Breast epithelium (tissue), 4 donors: ENCODE measurements around the gene FUT9. TPM values are rescaled to one million over a fixed set of nuclear protein-coding genes. Genes with fewer than 3 reads are reported as not detected.

ENCODE experiments used
- DNase-seq, 2 donors: peaks; one replicate each; pipeline ENCODE4 v3.0.0-alpha.2; 2019; ENCODE audit warnings: low spot score in 2 of 2
- H3K27ac ChIP-seq, 2 donors: fragments of 200-600 bp; sonication (generic) in 1 of 2; one replicate each; pipeline ENCODE4 v1.5.1; 2016 to 2019; ENCODE audit warnings: mild to moderate bottlenecking in 1 of 2
- H3K27me3 ChIP-seq, 2 donors: fragments of 200-600 bp; sonication (generic) in 1 of 2; one replicate each; pipeline versions ENCODE4 v1.5.1 to v1.6.0; 2017 to 2019; ENCODE audit warnings: control low read depth in 1 of 2, mild to moderate bottlenecking in 1 of 2
- H3K36me3 ChIP-seq: fragments of 200-600 bp; one replicate; pipeline ENCODE4 v1.5.1; 2019
- H3K4me1 ChIP-seq, 2 donors: fragments of 200-600 bp; sonication (generic); one replicate each; pipeline ENCODE4 v1.5.1; 2016 to 2019; ENCODE audit warnings: control low read depth in 1 of 2
- H3K4me3 ChIP-seq, 3 donors: fragments of 200-600 bp; sonication (generic); 1 replicate in 2 of 3; 2 replicates in 1 of 3; pipeline ENCODE4 v1.5.1; 2016 to 2019; ENCODE audit warnings: mild to moderate bottlenecking in 3 of 3, moderate library complexity in 2 of 3
- H3K9me3 ChIP-seq, 2 donors: fragments of 200-600 bp; sonication (generic) in 1 of 2; one replicate each; pipeline ENCODE4 v1.5.1; 2016 to 2019; ENCODE audit warnings: control low read depth in 1 of 2
- POLR2A ChIP-seq: fragments of 450-650 bp; IDR thresholded peaks from one replicate; pipeline ENCODE4 v1.6.1; 2016; ENCODE audit warnings: antibody characterized with exemption, mild to moderate bottlenecking, moderate library complexity
- POLR2AphosphoS5 ChIP-seq, 3 donors: sonication (generic); formaldehyde crosslinking; IDR thresholded peaks; one replicate each; pipeline ENCODE4 v1.6.1; 2017; ENCODE audit warnings: antibody characterized with exemption in 3 of 3
- intact Hi-C: fragments of 100-400 bp; cut with DNase I; formaldehyde crosslinking; loops from one replicate; pipeline ENCODE4 v1.15.1; 2023; ENCODE audit warnings: low total_unique reads
- total RNA-seq, 3 donors: library from RNA; depleted of rRNA; stranded (reverse); fragments of >200 nt; gene quantifications; one replicate each; pipeline ENCODE4 v1.1.0, GENCODE V29; 2016
- TF ChIP-seq, protein P1 (sequence below), 3 donors: fragments of 450-650 bp; IDR thresholded peaks; one replicate each; pipeline ENCODE4 v1.5.1; 2016 to 2017; ENCODE audit warnings: antibody characterized with exemption in 3 of 3, mild to moderate bottlenecking in 3 of 3, moderate library complexity in 3 of 3

FUT9 gene
- total RNA-seq, 3 donors from 2014 or later: 1.3 to 2.8 TPM; not detected in 1

DNA sequence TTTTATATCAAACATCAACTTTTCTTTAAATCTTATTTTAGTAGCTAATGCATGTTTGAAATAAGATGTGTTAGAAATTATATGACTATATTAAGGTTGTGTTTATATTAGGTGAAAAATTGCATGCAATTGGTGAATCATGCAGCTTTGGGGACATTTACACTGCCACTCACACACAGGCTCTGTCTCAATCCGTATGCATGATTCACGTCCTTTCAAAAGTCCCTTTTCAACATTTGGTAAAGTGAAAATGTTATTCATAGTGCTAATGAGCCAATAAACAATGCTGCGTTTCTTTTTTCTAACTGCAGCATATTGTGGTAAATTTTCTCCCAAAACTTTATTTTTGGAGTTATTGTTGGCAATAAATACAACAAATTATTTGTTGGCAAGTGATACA is 198.0 kb downstream of the FUT9 start:
- TF ChIP-seq POLR2A (no peak), POLR2AphosphoS5 (IDR thresholded peaks at IDR 0.05) (no peak)
- TF ChIP-seq, protein P1, sequence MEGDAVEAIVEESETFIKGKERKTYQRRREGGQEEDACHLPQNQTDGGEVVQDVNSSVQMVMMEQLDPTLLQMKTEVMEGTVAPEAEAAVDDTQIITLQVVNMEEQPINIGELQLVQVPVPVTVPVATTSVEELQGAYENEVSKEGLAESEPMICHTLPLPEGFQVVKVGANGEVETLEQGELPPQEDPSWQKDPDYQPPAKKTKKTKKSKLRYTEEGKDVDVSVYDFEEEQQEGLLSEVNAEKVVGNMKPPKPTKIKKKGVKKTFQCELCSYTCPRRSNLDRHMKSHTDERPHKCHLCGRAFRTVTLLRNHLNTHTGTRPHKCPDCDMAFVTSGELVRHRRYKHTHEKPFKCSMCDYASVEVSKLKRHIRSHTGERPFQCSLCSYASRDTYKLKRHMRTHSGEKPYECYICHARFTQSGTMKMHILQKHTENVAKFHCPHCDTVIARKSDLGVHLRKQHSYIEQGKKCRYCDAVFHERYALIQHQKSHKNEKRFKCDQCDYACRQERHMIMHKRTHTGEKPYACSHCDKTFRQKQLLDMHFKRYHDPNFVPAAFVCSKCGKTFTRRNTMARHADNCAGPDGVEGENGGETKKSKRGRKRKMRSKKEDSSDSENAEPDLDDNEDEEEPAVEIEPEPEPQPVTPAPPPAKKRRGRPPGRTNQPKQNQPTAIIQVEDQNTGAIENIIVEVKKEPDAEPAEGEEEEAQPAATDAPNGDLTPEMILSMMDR (IDR thresholded peaks at IDR 0.05): no peak
- Histone ChIP-seq H3K27ac (no peak overlapping the region), H3K27me3 (no peaks in the 10 kb centered on the region), H3K9me3 (no peaks in the 10 kb centered on the region), H3K4me1 (no peaks in the 10 kb centered on the region), H3K36me3 (no peaks in the 10 kb centered on the region), H3K4me3 (no peak overlapping the region)
- intact Hi-C loops: no loop called here
- no peak for DNase-seq

- Histone ChIP-seq H3K36me3 (no peaks in the 10 kb centered on the region), H3K4me1 (no peaks in the 10 kb centered on the region), H3K9me3 (no peaks in the 10 kb centered on the region), H3K27ac (no peak overlapping the region), H3K27me3 (no peaks in the 10 kb centered on the region), H3K4me3 (no peak overlapping the region)
- DNase-seq: no peak
- intact Hi-C loops: no loop called here
- TF ChIP-seq POLR2AphosphoS5 (IDR thresholded peaks at IDR 0.05) (no peak), POLR2A (no peak)
- TF ChIP-seq, protein P1 (IDR thresholded peaks at IDR 0.05): no peak
Measured at GRCh38 chr6:96223695-96224094, 207.9 kb downstream of the FUT9 start.

DNA sequence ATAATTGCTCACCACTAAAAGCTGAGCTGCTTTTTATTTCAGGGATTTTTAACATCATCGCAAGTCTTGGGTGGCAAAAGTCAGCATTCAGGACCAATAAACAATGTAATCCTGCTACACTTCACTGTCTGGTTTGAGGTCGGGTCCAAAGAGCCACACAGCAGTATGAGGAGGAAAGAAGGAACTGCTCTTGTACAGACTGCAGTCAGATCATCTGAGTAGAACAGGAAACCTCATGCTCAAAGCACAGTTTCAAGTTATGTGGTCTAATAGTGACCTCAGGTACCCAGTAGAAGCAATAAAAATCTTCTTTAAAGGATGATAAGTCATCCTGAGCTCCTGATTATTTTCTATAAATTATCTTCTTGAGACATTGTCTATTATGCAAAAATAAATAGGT is 211.4 kb downstream of the FUT9 start:
- intact Hi-C loops: no loop called here
- Histone ChIP-seq H3K27me3 (no peaks in the 10 kb centered on the region), H3K4me3 (no peak overlapping the region), H3K4me1 (no peaks in the 10 kb centered on the region), H3K27ac (no peak overlapping the region), H3K9me3 (no peaks in the 10 kb centered on the region), H3K36me3 (no peaks in the 10 kb centered on the region)
- TF ChIP-seq POLR2A (no peak), POLR2AphosphoS5 (IDR thresholded peaks at IDR 0.05) (no peak)
- TF ChIP-seq, protein P1 (IDR thresholded peaks at IDR 0.05): no peak
- no peak for DNase-seq

- Histone ChIP-seq H3K9me3 (no peaks in the 10 kb centered on the region), H3K27me3 (no peaks in the 10 kb centered on the region), H3K4me3 (no peak overlapping the region), H3K36me3 (no peaks in the 10 kb centered on the region), H3K27ac (no peak overlapping the region), H3K4me1 (no peaks in the 10 kb centered on the region)
- intact Hi-C loops: no loop called here
- TF ChIP-seq, protein P1 (IDR thresholded peaks at IDR 0.05): no peak
- no peak for TF ChIP-seq POLR2AphosphoS5 (IDR thresholded peaks at IDR 0.05)
- TF ChIP-seq POLR2A: no peak
- no peak for DNase-seq
Measured at GRCh38 chr6:96234444-96234843, 218.7 kb downstream of the FUT9 start.

DNA sequence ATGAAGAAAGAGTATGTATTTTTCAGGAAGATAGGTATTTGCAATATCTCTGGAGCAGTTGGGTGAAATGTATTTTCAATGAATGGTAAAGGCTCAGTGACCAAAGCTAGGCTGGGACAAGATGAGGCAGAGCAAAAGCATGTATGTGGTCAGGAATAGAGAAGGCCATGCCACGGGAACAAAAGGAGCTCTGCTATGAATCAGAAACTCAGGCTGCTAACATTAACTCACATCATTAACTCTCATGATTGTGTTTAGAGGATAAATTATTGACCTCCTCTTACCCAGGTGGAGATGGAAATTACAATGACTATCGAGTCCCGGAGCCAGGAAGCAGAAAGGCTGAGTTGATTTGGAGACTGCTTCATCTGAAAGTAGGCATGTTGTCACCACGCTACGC is 220.2 kb downstream of the FUT9 start:
- Histone ChIP-seq H3K4me3 (no peak overlapping the region), H3K4me1 (no peaks in the 10 kb centered on the region), H3K9me3 (no peaks in the 10 kb centered on the region), H3K36me3 (no peaks in the 10 kb centered on the region), H3K27me3 (no peaks in the 10 kb centered on the region), H3K27ac (no peak overlapping the region)
- TF ChIP-seq POLR2AphosphoS5 (IDR thresholded peaks at IDR 0.05) (no peak), POLR2A (no peak)
- TF ChIP-seq, protein P1 (IDR thresholded peaks at IDR 0.05): no peak
- DNase-seq: no peak
- intact Hi-C loops: no loop called here
